HEK293T (cell line): ENCODE data around the gene MYO5B.
"Not testable (repeated sequence)": the region's sequence is repeated elsewhere in the genome, so short reads cannot be mapped to it uniquely, and the experiment has no call there.

ENCODE experiments used
- CTCF ChIA-PET: fragments of 350-600 bp; formaldehyde crosslinking; extraction: SDS; loops from one replicate; lab custom pipeline; 2021; ENCODE audit warnings: antibody characterized with exemption, inconsistent platforms; lab: Yijun Ruan, JAX
- POLR2A ChIA-PET: fragments of 350-600 bp; formaldehyde crosslinking; extraction: SDS; loops from one replicate; lab custom pipeline; 2020; ENCODE audit warnings: antibody characterized with exemption, inconsistent platforms; lab: Yijun Ruan, JAX
- DNase-seq: peaks from one replicate; pipeline ENCODE4 v3.0.0; 2012; ENCODE audit warnings: mixed read lengths; ENCODE audit errors: extremely low spot score
- ARNT ChIP-seq: fragments of 450-650 bp; IDR thresholded peaks from 2 replicates; pipeline ENCODE4 v1.6.1; 2017; ENCODE audit warnings: mild to moderate bottlenecking
- BHLHE40 ChIP-seq: fragments of 450-650 bp; IDR thresholded peaks from 2 replicates; pipeline ENCODE4 v1.6.1; 2016; ENCODE audit warnings: mild to moderate bottlenecking, moderate library complexity, borderline replicate concordance
- CTBP1 ChIP-seq: fragments of 450-650 bp; IDR thresholded peaks from 2 replicates; pipeline ENCODE4 v1.6.1; 2016; ENCODE audit warnings: borderline replicate concordance
- ELF4 ChIP-seq: fragments of 450-650 bp; IDR thresholded peaks from 2 replicates; pipeline ENCODE4 v1.6.1; 2017; ENCODE audit warnings: antibody characterized with exemption
- FOXA1 ChIP-seq: fragments of 450-650 bp; IDR thresholded peaks from 2 replicates; pipeline ENCODE4 v1.6.1; 2016; ENCODE audit warnings: mild to moderate bottlenecking
- FOXK2 ChIP-seq: fragments of 450-650 bp; IDR thresholded peaks from 2 replicates; pipeline ENCODE4 v1.6.1; 2016; ENCODE audit warnings: mild to moderate bottlenecking
- FOXM1 ChIP-seq: fragments of 450-650 bp; IDR thresholded peaks from 2 replicates; pipeline ENCODE4 v1.6.1; 2017; ENCODE audit warnings: mild to moderate bottlenecking, borderline replicate concordance
- HDGF ChIP-seq: fragments of 450-650 bp; IDR thresholded peaks from 2 replicates; pipeline ENCODE4 v1.6.1; 2017; ENCODE audit warnings: antibody characterized with exemption, borderline replicate concordance
- L3MBTL2 ChIP-seq: fragments of 450-650 bp; conservative IDR thresholded peaks from 2 replicates; pipeline ENCODE4 v1.6.1; 2016; ENCODE audit warnings: mild to moderate bottlenecking
- LEF1 ChIP-seq: fragments of 450-650 bp; IDR thresholded peaks from 2 replicates; pipeline ENCODE4 v1.6.1; 2017; ENCODE audit warnings: mild to moderate bottlenecking, borderline replicate concordance
- NFRKB ChIP-seq: fragments of 450-650 bp; IDR thresholded peaks from 2 replicates; pipeline ENCODE4 v1.6.1; 2016; ENCODE audit warnings: mild to moderate bottlenecking, moderate library complexity
- SP1 ChIP-seq: fragments of 450-650 bp; IDR thresholded peaks from 2 replicates; pipeline ENCODE4 v1.6.1; 2017
- SUZ12 ChIP-seq: fragments of 450-650 bp; IDR thresholded peaks from 2 replicates; pipeline ENCODE4 v1.6.1; 2016; ENCODE audit warnings: mild to moderate bottlenecking
- TARDBP ChIP-seq: fragments of 450-650 bp; IDR thresholded peaks from 2 replicates; pipeline ENCODE4 v1.6.1; 2016
- ZNF384 ChIP-seq: fragments of 450-650 bp; IDR thresholded peaks from 2 replicates; pipeline ENCODE4 v1.6.1; 2016
- TF ChIP-seq, protein P1 (sequence below): fragments of 450-650 bp; IDR thresholded peaks from 2 replicates; pipeline ENCODE4 v1.6.1; 2016

Gene MYO5B

DNA sequence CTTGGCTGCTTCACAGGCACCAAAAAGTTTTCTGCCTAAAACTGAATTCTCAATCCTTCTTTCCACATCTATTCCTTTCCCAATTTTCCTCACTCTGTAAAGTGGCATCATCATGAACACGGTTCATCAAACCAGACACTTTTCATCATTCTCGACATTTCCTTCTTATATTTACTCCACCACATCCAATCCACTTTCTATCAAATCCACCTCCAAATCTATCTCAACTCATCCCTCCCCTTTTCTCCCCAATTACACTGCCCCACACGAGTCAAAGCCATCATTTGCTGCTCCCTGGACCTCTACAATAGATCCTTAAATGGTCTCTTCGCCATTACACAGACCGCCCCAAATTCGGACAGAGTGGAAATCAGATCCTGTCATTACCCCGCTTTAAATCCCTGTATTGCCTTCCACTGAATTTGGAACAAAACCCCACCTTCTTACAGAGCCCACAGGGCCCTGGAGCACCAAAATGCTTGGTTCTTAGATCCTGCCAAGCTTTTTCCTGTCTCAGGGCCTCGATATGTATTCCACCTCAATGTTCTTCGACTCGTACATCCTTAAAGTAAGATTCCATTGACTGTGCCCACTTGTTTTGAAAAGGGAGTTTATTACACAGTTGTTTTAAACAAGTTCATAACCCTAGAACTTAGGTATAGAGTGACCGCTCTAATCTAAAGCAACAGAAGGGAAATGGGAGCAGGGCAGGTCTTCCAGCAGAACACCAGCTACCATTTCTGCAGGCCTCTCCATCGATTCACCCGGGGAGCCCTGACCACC lies 382.5 kb downstream of the MYO5B start:
- ChIA-PET POLR2A (interaction anchor here (0.9 to 1.5 kb wide), 3 partner anchors 9 to 23 kb away, joined by 3 to 6 read pairs (median 5); no protein-coding TSS in a partner anchor), CTCF (no interaction called here)
- TF ChIP-seq BHLHE40 (no peak), L3MBTL2 (no peak), SP1 (no peak), CTBP1 (no peak), LEF1 (no peak), FOXM1 (no peak), TARDBP (no peak), SUZ12 (no peak), ARNT (no peak), NFRKB (no peak), FOXA1 (no peak), ELF4 (no peak), FOXK2 (no peak), ZNF384 (no peak), HDGF (no peak)
- TF ChIP-seq, protein P1, sequence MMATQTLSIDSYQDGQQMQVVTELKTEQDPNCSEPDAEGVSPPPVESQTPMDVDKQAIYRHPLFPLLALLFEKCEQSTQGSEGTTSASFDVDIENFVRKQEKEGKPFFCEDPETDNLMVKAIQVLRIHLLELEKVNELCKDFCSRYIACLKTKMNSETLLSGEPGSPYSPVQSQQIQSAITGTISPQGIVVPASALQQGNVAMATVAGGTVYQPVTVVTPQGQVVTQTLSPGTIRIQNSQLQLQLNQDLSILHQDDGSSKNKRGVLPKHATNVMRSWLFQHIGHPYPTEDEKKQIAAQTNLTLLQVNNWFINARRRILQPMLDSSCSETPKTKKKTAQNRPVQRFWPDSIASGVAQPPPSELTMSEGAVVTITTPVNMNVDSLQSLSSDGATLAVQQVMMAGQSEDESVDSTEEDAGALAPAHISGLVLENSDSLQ: no peak
- DNase-seq: peak; percentile 15

DNA sequence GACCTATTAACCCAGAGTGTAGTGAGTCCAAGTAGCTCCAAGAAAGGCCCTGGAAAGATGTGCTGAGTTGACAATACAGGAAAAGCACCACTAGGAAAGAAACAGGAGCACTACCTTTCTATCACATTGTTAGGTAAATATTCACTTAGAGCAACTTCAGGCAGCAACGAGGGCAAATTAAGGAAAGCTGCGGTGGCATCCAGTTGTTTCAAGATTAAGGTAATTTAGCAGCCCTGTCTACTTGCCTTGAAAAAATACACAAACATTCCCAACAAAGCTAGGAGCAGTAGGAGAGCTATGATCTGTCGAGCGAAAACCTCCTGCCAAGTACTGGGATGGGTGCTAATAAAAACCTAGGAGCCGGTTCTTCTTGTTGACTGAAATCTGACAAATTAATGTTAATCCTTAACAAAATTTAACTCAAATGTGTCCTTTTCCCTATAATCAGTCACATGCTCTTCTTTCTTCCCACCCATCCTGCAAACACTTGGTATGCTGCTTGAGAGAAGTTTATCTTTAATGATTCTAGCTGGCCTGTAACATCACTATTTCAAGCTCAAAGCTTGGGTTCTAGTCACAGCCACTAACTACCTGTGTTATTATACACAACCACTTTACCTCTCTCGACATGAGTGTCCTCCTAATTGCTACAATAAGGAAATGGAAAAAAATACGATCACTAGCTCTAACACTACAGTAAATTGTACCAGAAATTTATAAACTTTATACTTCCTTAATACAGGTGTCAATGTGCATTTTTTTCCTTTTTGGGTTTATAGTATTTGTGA lies 383.6 kb downstream of the MYO5B start:
- POLR2A ChIA-PET: interaction anchor here (1.3 kb wide), 1 partner anchor 10 kb away, joined by 5 read pairs; no protein-coding TSS in a partner anchor
- no peak for TF ChIP-seq HDGF
- TF ChIP-seq ELF4: no peak
- TF ChIP-seq FOXA1: no peak
- no peak for TF ChIP-seq L3MBTL2
- no peak for TF ChIP-seq NFRKB
- TF ChIP-seq FOXM1: no peak
- TF ChIP-seq SP1: no peak
- TF ChIP-seq FOXK2: no peak
- TF ChIP-seq BHLHE40: no peak
- TF ChIP-seq TARDBP: no peak
- DNase-seq: no peak
- CTCF ChIA-PET: interaction anchor here (0.6 kb wide), 1 partner anchor 300 kb away, joined by 5 read pairs; no protein-coding TSS in a partner anchor

GRCh38 chr18:49808553-49809191 lies 386.3 kb downstream of the MYO5B start:
- DNase-seq, POLR2A ChIA-PET, CTCF ChIA-PET: not testable (repeated sequence)

GRCh38 chr18:49804096-49804495 lies 390.9 kb downstream of the MYO5B start:
- DNase-seq: no peak
- ChIA-PET CTCF (no interaction called here), POLR2A (no interaction called here)
- TF ChIP-seq SUZ12 (no peak), FOXK2 (no peak), ELF4 (no peak), HDGF (no peak)

GRCh38 chr18:49802623-49803022 lies 392.3 kb downstream of the MYO5B start:
- TF ChIP-seq FOXK2 (no peak), FOXM1 (no peak), BHLHE40 (no peak), HDGF (no peak), ARNT (no peak), SP1 (no peak), ZNF384 (no peak), SUZ12 (no peak), L3MBTL2 (no peak), LEF1 (no peak)
- no peak for DNase-seq
- ChIA-PET POLR2A (no interaction called here), CTCF (no interaction called here)

GRCh38 chr18:49800491-49800890 lies 394.5 kb downstream of the MYO5B start:
- CTCF ChIA-PET, DNase-seq: not testable (repeated sequence)
- POLR2A ChIA-PET: interaction anchor here (0.6 kb wide), 1 partner anchor 13 kb away, joined by 3 read pairs; no protein-coding TSS in a partner anchor

- CTCF ChIA-PET, DNase-seq: not testable (repeated sequence)
- POLR2A ChIA-PET: interaction anchor here (0.6 kb wide), 1 partner anchor 14 kb away, joined by 3 read pairs; no protein-coding TSS in a partner anchor
Observed at GRCh38 chr18:49799806-49800205, 395.1 kb downstream of the MYO5B start.
